Left cardiac atrium (tissue), 4 donors: ENCODE measurements around the gene PRDM15. TPM values are rescaled to one million over a fixed set of nuclear protein-coding genes. Genes with fewer than 3 reads are reported as not detected.

Experiments
- ATAC-seq, 2 donors: fragments of 200-7000 bp; cut with Tn5 transposase; one replicate each; pipeline ENCODE4 v1.9.1; 2020; ENCODE audit warnings: mild to moderate bottlenecking in 2 of 2, moderate library complexity in 2 of 2
- DNase-seq: peaks from one replicate; pipeline ENCODE4 v3.0.0-alpha.2; 2020
- intact Hi-C, 2 donors: fragments of 100-400 bp; cut with DNase I; formaldehyde crosslinking; loops; one replicate each; pipeline versions ENCODE4 v1.14.1 to v1.15.1; 2022 to 2023
- total RNA-seq, 2 donors: library from RNA; stranded (reverse); fragmentation: NEBNext Ultra II Directional; extraction: Animal tissue kit (Norgen Biotek cat#: 25700); gene quantifications; one replicate each; pipeline ENCODE4 v1.2.1, GENCODE V29; 2021
- donor health status: DM: no; HTN: yes; CAD: no.
- donor health status: DM: no; HTN: yes; CAD: no; lungs with severe emphysema.
- donor health status: DM: yes; HTN: yes; CAD: no.
- donor health status: Dilated cardiomyopathy.

PRDM15 gene
- total RNA-seq, 2 donors from 2014 or later = 6.5 TPM

DNA sequence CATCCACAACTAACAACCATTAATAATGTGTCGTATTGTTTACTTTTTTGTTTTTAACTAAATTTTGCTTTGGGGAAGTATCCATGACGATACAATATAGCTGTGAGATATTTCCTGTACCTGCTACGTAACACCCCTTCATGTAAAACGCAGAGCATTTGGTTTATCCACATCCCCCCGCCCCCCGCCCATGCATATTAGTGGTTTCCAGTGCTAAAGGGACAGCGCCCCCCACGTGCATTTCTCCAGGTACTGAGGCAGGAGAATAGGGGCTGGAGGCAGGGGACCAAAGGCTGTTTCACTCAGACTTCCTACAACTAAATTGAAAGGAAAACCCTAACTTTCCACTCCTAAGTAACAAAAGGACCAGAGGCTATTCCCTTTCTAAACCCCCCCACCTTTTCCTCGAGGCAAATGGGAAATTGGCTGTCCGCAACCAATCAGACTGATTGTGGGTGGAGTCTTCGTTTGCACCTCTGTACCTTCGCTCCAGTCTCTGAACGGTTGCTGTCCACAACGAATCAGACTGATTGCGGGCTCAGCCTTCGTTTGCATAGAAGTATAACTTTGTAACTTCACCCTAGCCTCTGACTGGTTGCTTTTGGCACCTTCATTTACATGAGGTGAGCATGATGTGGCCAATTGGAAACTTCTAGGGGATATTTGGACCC is 100.1 kb downstream of the PRDM15 start:
- intact Hi-C loops = loop anchor here in 1 of 2 donors (1.0 to 5.0 kb wide), 2 partner anchors 166 to 492 kb away; no protein-coding TSS in a partner anchor
- no peak for DNase-seq

DNA sequence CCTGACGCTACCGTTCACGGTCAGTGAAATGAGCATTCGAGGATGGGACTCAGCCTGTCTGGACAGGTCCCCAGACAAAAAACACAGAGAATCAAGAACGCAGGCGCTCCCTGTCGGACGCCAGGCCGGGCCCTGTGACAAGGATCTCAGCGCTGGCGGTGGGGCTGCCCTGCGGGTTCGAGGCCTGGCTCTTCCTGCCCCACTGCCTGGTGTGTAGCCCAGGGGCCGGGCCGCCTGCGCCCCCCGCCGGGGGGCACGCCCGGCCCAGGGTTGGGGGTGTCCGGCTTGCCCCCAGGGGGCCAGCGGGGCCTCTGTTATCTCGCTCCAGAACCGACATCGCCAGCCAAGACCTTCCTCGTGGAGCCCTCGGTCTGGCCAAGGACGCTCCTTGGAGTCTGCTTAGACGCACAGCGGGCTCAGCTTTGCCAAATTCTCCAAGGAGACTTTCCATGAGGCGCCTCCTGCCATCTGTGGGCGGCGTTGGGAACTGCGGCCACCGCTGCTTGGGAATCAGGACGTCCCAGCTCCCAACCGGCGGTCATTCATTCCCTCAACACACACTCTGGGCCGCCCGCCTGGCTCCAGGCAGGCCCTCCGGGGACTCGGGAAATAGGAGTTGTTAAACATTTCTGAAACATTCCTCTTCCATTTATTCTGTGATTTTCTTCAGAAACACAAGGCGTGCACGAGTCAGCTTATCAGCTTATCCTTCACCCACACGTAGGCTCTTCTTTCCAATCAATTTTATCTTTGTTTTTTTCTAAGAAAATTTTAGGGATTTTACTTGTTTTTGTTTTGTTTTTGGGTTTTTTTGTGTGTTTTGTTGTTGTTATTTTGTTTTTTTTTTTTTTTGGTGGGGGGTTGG is 101.0 kb downstream of the PRDM15 start:
- DNase-seq (peak; percentile 91), ATAC-seq (peak; percentile 96 to 97)
- intact Hi-C loops = loop anchor here in 1 of 2 donors (1.0 to 5.0 kb wide), 2 partner anchors 165 to 491 kb away; no protein-coding TSS in a partner anchor

More for the DNA sequence above, 100.1 kb downstream of the PRDM15 start:
- peak in 1 of 2 donors; percentile 20 for ATAC-seq

DNA sequence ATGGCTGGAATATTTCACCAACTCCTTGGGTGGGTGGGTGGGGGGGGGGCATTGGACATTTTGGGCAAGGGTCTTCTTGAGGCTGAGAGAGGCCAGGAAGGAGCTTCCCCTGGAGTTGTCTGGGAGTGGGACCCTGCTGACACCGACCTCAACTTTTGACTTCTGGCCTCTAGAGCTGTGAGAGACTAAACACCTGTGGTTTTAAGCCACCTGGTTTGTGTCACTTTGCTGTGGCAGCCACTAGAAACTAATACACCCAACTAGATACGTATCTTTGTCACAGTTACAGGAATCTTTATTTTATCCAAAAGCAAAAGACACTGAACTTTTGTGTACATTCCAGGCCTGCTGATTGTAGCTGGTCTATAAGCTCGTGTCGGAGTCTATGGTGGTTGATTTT is 102.4 kb downstream of the PRDM15 start:
- intact Hi-C loops = loop anchor here in 1 of 2 donors (5.0 kb wide), 1 partner anchor 489 kb away; no protein-coding TSS in a partner anchor

DNA sequence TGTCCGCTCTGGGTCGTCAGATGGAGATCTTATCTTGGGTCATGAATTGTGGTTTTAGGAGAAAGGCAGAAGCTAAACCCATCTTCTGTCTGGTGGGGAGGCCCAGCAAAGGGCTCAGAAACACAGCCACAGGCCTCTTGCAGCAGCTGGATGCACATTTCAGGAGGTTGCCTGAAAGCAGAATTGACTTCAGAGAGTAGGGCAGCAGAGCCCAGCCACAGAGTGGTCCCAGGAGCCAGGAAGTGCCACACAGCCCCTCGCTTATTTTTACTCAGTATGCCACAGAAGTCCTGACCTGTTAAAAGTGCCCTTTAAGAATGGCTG is 104.0 kb downstream of the PRDM15 start:
- intact Hi-C loops = loop anchor here in 1 of 2 donors (5.0 kb wide), 1 partner anchor 488 kb away; no protein-coding TSS in a partner anchor
- ATAC-seq = no peak
- DNase-seq = no peak

More for the DNA sequence above, 102.4 kb downstream of the PRDM15 start:
- no peak for ATAC-seq
- DNase-seq = no peak

DNA sequence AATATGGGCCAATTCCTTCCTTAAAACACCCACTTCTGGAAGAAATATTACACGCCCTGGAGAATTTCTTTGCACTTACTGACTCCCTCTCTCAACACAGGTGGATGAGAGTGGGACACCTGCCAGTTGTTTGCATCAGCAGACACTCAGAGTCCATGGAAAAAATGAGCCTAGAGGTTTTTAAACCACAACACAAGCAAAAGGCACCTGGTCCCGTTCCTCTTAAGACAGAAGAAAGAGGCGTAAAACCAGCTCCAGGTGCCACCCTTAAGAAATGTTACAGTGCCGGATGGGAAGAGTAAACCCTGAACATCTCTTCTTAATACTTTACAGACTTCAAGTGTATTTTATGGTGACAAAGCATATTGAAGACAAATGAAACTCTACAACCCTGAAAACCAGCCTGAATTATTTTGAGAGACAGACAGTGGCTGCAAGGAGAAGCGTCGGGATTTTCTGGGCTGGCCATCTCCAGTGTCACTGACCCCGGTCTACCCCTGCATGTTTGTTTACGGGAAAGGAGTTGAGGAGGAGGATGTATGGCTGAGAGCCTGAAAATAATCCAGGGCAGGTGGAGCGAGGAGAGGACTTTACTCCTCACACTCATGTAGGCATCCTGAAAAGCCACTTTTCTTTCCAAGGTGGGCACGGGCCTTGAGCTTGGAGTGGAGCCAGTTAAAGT is 104.5 kb downstream of the PRDM15 start:
- no peak for DNase-seq
- intact Hi-C loops = loop anchor here in 1 of 2 donors (5.0 kb wide), 1 partner anchor 487 kb away; no protein-coding TSS in a partner anchor
- ATAC-seq = no peak

DNA sequence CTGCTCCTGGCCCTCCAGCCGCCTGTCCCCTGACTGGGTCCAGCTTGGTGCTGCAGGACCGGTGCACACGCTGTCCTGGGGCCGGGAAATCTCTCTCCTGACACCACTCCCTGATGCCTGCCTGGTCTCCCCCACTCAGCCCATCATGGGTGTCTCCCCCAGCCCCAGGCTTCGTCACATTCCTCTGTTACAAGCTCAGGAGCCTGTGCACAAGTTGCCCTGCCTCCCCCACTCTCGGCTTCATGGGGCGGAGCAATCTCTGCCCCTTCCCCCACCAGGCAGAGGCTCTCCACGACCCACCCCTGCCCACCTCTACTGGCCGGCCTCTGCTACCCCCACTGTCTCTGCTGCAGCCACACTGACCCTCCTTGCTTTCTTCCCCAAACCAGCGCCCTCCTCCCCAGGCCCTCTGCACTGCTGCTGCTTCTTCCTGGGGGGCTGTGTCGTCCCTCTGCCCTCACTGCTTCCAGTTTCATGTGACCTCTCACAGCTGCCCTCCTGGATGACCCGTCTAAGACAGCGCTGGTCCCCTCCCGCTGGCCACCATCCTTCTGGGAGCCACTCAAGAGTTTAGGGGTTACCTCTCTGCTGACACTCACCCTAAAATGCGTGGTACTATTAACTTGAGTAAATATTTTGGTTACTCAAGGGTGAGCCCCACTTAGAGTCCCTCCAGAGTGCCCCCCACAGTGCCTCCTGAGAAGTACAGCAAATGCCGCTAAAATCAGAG is 106.6 kb downstream of the PRDM15 start:
- ATAC-seq (no peak), DNase-seq (no peak)
- intact Hi-C loops = no loop called here

DNA sequence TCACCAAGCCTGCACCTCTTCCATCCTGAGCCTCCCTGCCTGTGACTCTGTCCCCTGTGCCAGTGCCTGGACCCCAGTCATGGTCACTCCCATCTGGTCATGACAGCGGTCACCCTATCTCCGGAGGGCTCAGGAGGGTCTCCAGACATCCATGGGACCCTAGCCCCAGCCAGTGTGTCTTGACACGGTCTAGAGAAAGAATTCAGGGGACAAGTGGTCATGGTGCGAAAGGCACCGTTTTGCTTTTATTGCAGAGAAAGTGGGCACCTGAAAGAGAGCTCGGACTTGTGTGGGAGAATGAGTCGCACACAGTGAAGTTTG is 107.6 kb downstream of the PRDM15 start:
- intact Hi-C loops = no loop called here
- ATAC-seq (no peak), DNase-seq (no peak)

DNA sequence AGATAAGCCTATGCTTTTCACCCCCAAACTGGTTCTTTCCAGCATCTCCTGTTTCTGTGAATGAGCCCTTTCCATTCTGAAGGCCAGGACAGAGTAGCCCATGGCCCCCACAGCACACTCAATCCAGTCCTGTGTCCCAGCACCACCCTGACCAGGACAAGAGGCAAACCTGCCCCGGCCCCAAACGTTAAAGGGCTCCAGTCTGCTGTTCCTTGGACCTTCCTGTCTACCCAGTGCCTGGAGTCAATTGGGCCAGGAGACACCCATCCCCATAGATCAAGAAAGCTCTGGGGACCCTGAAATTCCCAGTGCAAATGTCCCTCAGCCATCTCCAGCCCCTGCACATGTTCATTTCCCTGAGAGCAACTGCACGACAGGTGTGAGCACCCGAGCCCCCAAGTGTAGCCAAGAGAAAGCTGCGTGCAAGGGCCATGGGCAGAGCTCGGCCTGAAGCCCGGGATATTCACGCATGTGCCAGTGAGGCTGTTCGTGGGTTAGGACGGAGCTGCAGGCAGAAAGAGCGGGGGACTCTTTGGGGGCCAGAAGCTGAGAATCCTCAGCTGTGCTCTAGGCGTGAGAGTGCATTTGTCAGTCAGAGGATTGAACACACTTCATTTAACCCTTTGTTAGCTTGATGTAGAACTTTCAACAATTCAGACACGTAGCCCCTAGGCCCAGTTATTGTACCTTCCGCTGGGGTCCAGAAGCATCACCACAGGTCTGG is 108.1 kb downstream of the PRDM15 start:
- DNase-seq (no peak), ATAC-seq (no peak)
- intact Hi-C loops = no loop called here

DNA sequence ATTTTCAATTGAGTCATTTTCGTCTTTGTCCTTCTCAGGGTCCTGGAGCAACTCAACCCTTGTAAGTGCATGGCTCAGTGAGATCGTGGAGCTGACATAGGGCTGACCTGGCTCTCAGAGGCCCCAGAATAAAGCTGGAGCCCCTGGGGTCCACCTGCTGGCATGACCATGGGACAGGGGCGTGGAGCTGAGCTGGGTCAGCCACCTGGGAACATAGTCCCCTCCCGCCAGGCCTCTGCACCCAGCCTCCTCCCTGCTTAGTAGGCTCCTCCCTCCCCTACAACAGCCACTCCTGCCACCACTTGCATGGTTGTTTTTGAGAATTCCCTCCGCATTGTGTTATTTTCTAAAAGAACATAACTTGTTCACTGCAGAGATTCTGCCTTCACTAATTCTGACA is 109.2 kb downstream of the PRDM15 start:
- DNase-seq (no peak), ATAC-seq (no peak)
- intact Hi-C loops = loop anchor here (5.0 to 10.0 kb wide), 2 partner anchors 95 to 158 kb away; no protein-coding TSS in a partner anchor

DNA sequence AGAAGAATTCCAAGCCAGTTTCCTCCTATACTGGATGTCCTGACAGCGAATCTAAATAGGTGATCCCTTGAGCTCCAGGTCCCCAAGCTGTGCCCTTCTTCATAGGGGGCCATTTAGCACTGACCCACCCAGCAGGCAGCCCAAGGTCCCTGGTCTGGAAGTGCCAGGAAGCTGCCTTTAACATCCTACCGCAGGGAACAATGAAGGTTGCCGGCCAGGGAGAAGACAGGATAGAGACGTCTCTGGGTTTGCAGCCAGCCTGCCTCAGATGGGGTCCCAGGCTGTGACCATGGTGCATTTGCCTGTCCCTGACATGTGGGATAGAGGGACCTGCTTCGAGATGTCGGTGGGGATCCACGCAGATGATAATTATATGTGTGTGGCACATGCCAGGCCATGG is 109.6 kb downstream of the PRDM15 start:
- intact Hi-C loops = loop anchor here (5.0 to 10.0 kb wide), 2 partner anchors 95 to 157 kb away; no protein-coding TSS in a partner anchor
- DNase-seq = no peak
- ATAC-seq = no peak

DNA sequence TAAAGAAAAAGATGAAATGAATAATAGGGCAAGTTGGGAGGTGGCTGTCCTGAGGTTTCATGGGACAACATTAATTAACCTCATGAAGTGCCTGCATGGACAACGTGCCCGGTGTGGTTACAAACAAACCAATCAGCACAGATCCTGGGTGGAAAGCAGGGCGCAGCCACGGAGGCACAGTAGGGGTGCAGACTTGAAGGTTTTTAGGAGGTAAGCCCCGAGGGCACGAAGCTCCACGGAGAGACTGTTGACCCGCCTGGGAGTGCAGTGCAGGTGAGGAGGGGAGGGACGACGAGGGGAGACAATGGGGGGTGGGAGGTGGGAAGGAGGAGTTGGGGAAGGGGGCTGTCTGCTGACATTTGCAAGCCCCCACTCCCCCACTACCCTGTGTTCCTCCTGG is 110.0 kb downstream of the PRDM15 start:
- no peak for DNase-seq
- no peak for ATAC-seq
- intact Hi-C loops = loop anchor here (5.0 to 10.0 kb wide), 2 partner anchors 94 to 157 kb away; no protein-coding TSS in a partner anchor

DNA sequence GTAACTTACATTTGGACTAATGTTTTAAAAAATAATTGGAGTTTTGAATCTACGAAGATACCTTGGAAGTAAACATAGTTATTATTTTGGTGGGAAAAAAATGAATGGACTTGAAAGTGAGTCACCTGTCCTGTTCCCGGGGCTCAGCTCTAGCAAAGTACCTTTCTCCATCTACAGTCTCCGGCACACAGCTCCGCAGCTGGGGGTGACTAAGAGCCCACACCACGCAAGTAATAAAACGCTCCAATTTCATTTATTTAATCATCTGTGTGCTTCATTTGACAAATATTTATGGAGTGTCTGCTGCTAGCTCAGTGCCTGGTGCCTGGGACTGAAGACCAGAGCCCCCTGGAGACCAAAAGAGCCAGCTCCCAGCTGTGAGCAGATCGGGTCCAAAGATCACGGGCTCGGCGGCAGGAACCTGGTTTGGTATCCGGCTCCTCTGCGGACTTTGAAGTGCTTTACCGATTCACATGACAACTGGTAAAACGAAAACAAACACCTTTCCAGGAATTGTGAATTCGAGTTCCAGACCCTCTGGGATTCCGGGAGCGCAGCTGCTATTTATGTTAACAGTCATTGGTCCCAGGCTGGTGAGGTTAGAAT is 110.6 kb downstream of the PRDM15 start:
- ATAC-seq (peak; percentile 22 to 40), DNase-seq (no peak)
- intact Hi-C loops = loop anchor here (5.0 to 10.0 kb wide), 2 partner anchors 94 to 156 kb away; no protein-coding TSS in a partner anchor

DNA sequence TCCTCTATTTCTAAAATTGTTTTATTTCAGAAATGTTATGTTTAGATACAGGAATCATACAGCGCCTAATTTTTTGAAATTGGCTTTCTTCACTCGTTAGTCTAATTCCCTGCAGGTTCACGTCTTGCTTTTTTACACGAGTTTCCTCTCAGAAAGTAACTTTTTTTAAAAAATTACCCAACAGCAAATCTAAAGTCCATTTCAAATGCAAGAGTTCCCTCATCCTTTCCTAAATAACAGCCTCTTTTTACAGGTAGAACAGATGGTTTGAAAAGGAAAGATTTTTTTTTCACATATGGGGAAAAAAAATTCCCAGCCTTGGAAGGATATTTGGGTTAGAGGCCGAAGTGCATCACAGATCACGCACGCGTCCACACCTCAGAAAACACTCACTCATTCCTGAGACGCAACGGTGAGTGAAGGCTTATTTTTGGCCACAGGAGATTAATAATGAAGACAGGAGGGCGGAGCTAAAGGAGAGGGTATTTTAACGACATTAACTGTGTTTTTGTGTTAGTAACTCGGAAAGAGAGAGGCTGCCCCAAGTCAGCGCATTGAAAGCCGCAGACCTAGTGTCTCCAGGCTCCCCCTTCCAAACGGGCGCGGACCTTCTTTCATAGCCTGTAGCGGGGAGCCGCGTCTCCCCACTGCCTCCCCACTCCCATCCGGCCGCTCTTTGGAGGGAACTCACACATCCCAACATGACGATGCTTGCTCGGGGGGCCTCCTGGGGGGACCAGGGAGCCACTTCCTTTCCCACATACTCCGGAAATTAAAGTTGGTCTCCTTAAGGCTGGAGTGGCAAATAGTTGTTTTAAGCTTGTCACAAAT is 111.3 kb downstream of the PRDM15 start:
- peak in 1 of 2 donors; percentile 41 for ATAC-seq
- intact Hi-C loops = loop anchor here (5.0 to 10.0 kb wide), 2 partner anchors 93 to 156 kb away; no protein-coding TSS in a partner anchor
- no peak for DNase-seq

DNA sequence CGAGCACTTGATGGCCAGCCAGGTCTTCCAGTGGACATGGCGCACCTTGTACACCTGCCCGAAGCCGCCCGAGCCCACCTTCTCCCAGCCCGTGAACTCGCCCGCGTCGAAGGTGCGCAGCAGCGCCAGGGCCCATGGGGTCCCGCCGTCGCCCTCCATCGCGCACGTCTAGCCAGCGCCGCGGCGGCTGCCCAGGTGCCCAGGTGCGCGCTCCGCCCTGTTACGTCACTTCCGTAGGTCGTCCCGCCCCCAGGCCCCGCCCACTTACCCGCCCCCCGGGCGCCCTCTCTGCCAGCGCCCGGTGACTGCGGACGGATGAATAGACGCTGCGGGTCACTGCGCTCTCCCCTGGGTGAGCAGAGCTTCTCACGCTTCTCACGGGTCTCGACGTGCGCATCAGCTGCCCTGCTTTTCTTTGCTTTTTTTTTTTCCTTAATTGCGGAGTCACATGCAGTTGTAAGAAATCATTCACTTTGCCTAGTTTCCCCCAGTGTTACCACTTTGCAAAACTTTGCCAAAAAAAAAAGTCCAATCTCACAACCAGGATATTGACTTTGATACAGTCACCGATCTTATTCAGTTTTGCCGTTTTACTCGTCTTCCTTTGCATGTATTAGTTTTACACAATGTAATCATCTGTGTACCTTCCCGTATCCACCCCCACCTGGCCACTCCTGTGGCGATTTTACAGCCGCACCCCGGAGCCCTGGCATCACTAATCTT is 112.1 kb downstream of the PRDM15 start, which contains the start of gene RIPK4:
Gene RIPK4 (minus strand): TSS at position 170 of the 723 bp plus-strand sequence. CDS start 11 bp downstream, at position 159.
- DNase-seq (peak; percentile 54), ATAC-seq (peak; percentile 51 to 88)
- intact Hi-C loops = loop anchor here (5.0 to 10.0 kb wide), 2 partner anchors 92 to 155 kb away; no protein-coding TSS in a partner anchor

DNA sequence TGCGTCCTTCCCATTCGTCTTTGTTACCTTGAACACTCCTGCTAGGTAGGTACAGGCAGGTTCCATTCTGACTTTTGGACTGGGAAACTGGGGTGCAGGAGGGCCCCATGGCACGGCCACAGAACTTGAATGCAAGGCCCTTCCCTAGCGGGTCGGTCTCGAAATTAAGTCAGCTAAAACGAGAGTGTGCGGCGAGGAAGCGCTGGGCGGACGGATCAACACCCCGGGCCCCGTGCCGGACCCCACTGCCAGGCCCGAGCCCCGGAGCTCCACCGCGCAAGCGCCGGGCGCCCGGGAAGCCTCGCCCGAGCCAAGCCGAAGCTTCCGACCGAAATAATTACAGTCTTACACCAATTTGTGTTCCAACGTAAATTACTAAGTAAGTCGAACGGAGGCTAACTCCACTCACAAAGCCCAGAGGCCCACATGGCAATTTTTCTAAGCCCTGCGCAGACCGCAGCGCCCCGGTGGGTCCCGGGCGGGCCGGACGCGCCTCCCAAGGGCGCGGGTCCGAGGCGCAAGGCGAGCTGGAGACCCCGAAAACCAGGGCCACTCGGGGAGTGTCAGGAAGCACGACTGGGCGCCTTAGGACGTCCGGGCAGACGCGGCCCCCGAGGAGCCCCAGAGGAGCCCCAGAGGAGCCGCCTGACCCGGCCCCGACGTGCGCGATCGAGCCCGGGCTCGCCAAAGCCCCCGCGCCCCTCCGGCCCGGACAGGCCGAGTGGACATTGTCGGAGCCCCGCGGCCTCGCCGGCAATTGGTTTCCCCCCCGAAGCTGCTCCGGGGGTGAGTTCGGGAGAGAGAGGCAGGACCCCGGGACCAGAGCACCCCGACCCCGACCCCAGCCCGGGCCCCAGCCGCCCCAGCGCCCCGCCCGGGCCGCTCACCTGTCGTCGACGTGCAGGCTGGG is 112.9 kb downstream of the PRDM15 start:
- no peak for DNase-seq

More for the DNA sequence above, 112.9 kb downstream of the PRDM15 start:
- intact Hi-C loops = loop anchor here (5.0 to 10.0 kb wide), 2 partner anchors 91 to 154 kb away; no protein-coding TSS in a partner anchor
- ATAC-seq = peak in 1 of 2 donors; percentile 14
